DOHH2 (cell line): Measurements from ENCODE around the gene RAB22A.

Experiments used
- EZH2phosphoT487 ChIP-seq: fragments of 200-600 bp; sonication (generic); IDR thresholded peaks from 2 replicates; pipeline ENCODE4 v1.6.1; 2017; ENCODE audit warnings: borderline replicate concordance, mild to moderate bottlenecking, antibody characterized with exemption, low read length, moderate library complexity, mixed read lengths
- TF ChIP-seq, protein P1 (sequence below): fragments of 200-600 bp; sonication (generic); IDR thresholded peaks from one replicate; pipeline ENCODE4 v1.5.1; 2014; ENCODE audit warnings: antibody characterized with exemption, mild to moderate bottlenecking, low read depth, low read length; ENCODE audit not compliant: poor library complexity, severe bottlenecking

- TF ChIP-seq, protein P1, sequence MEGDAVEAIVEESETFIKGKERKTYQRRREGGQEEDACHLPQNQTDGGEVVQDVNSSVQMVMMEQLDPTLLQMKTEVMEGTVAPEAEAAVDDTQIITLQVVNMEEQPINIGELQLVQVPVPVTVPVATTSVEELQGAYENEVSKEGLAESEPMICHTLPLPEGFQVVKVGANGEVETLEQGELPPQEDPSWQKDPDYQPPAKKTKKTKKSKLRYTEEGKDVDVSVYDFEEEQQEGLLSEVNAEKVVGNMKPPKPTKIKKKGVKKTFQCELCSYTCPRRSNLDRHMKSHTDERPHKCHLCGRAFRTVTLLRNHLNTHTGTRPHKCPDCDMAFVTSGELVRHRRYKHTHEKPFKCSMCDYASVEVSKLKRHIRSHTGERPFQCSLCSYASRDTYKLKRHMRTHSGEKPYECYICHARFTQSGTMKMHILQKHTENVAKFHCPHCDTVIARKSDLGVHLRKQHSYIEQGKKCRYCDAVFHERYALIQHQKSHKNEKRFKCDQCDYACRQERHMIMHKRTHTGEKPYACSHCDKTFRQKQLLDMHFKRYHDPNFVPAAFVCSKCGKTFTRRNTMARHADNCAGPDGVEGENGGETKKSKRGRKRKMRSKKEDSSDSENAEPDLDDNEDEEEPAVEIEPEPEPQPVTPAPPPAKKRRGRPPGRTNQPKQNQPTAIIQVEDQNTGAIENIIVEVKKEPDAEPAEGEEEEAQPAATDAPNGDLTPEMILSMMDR, result no peak
- no peak for TF ChIP-seq EZH2phosphoT487
Measured at GRCh38 chr20:58390659-58391035, 81.1 kb downstream of the RAB22A start.
